ENCODE results near the gene C1QTNF12. TPM values are rescaled to one million over a fixed set of nuclear protein-coding genes. Genes with fewer than 3 reads are reported as not detected.

The C1QTNF12 gene, protein sequence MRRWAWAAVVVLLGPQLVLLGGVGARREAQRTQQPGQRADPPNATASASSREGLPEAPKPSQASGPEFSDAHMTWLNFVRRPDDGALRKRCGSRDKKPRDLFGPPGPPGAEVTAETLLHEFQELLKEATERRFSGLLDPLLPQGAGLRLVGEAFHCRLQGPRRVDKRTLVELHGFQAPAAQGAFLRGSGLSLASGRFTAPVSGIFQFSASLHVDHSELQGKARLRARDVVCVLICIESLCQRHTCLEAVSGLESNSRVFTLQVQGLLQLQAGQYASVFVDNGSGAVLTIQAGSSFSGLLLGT
- 2.2 and 2.5 TPM in 2 replicates for total RNA-seq (2014; rRNA removed; shearing (Covaris generic); ENCODE audit: low replicate concordance)

DNA sequence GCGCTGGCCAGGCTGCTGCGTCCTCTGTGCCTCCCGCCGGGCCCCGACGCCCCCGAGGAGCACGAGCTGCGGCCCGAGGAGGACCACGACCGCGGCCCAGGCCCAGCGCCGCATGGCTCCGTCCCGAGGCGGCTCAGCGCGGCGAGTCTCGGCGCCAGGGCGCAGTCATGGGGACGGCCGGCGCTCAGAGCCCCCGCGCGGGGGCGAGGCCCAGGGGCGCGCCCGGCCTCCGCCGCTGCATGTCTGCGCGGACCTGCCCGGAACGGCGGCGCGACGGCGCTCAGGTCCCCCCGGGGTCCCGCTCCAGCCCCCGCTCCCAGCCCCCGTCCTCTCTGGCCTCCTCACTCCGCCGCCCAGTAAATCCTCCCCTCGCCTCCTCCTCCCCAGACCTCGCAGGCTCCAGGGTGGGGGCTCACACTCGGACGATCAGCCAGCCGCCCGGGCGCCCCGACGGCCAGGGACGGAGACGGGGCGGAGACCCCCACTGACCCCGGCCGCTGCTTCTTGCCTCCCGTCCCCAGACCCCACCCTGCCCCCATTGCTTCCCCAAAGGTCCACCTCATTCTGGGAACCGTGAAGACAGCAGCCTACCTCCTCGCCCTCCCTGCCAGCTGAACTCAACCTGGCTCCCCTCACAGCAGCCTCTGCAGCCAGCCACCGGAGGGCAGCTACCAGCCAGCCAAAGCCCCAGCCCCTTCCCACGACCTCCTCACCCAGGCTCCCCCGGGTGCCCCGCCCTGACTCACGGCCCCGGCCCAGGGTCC, at the start of gene C1QTNF12:
Gene C1QTNF12, minus strand, starts transcription at position 146 of the 764 bp plus-strand sequence. Its CDS starts 32 bp downstream, at position 114.
- peak; percentile 63 for DNase-seq
- Histone ChIP-seq H3K4me1 (ENCODE audit: low read length) (no peaks in the 10 kb centered on the region), H3K9me3 (ENCODE audit: low read length) (no peaks in the 10 kb centered on the region), H3K27me3 (ENCODE audit: low read length) (no peaks in the 10 kb centered on the region), H3K4me3 (ENCODE audit: low read length) (no peak within 1 kb of the TSS), H4K20me1 (ENCODE audit: insufficient read depth, low read depth, low read length) (peaks cover 13% of the 10 kb centered on the region; the same call in 1 of the 2 replicates), H3K79me2 (ENCODE audit: low read length) (no peaks in the 10 kb centered on the region), H3K27ac (ENCODE audit: low read length) (no peak within 1 kb of the TSS), H3K4me2 (ENCODE audit: low read depth, low read length, poor library complexity, severe bottlenecking) (no peak within 1 kb of the TSS), H3K9me2 (replicated peaks; ENCODE audit: insufficient read depth, low read length) (no peaks in the 10 kb centered on the region), H3K9ac (ENCODE audit: low read length) (no peak within 1 kb of the TSS), H2AFZ (ENCODE audit: low read length) (no peak within 1 kb of the TSS), H3K36me3 (ENCODE audit: insufficient read depth, low read length) (no peaks in the 10 kb centered on the region)

DNA sequence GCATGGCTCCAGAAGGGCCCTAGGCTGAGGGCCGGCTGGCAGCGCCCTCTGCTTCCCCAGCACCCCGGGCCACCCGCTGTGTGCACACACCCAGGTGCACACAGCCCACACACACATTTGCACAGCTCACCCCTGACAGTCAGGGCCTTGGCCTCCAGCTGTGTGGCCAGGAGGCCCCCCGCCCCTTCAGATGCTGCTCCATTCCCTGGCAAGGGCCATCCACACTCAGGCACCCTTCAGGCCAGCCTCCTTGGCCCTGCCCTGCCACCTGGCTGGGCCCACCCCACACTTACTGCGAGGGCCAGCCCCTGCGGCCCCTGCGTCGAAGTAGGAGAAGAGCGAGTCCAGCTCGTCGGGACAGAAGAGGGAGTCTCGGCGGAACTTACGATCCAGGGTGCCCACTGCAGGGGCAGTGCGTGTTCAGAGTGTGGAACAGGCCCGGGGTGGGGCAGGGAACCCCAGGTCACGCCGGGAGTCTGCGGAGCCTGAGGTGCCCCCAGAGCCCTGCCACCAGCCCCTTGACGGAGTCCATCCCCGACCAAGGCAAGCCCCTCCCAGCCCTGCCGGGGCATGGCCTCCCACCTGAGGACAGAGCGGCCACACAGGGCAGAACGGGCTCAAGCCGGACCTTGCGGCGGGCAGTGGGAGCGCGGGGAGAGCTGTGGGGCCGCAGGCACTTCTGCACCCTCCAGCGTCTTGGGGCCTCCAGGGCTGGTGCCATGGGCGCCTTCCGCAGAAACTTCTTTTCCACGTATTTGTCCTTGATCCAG, 48.8 kb upstream of the C1QTNF12 start:
- Histone ChIP-seq H3K4me2 (ENCODE audit: low read depth, low read length, poor library complexity, severe bottlenecking) (no peak overlapping the region), H3K9me3 (ENCODE audit: low read length) (no peaks in the 10 kb centered on the region), H3K27me3 (ENCODE audit: low read length) (no peaks in the 10 kb centered on the region), H3K27ac (ENCODE audit: low read length) (no peak overlapping the region), H3K9ac (ENCODE audit: low read length) (no peak overlapping the region), H4K20me1 (ENCODE audit: insufficient read depth, low read depth, low read length) (peaks cover 12% of the 10 kb centered on the region; the same call in 1 of the 2 replicates), H3K79me2 (ENCODE audit: low read length) (no peaks in the 10 kb centered on the region), H3K4me1 (ENCODE audit: low read length) (no peaks in the 10 kb centered on the region), H2AFZ (ENCODE audit: low read length) (no peak overlapping the region), H3K4me3 (ENCODE audit: low read length) (no peak overlapping the region), H3K36me3 (ENCODE audit: insufficient read depth, low read length) (no peaks in the 10 kb centered on the region), H3K9me2 (replicated peaks; ENCODE audit: insufficient read depth, low read length) (no peaks in the 10 kb centered on the region)
- DNase-seq, result no peak

DNA sequence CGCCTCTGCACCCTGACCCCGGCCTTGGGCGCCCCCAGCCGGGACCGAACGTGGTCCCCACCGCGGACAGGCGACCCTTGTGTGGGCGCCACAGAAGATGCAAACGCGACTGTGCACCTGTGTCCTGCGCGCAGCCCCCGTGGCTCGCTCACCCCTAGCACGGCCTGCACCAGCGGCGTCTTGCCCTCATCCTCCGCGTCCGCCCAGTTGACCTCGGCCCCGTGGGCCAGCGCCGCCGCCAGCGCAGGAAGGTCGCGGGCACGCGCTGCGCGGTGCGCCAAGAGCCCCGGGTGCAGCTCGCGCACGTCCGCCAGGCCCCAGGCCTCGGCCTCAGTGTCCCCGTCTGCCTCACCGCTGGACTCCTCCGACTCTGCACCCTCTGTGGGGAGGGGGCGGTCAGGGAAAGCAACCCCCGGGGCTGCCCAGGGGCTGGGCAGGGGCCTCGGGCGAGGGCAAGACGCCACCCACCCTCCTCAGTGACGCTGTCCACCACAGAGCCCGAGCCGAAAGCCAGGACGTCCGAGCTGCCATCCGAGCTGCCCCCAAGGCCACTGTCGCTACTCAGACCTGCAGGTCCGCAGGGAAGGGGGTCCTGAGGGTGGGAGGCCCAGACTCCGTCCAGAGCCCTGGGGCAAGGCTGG, 47.8 kb upstream of the C1QTNF12 start:
- Histone ChIP-seq H3K27me3 (ENCODE audit: low read length) (no peaks in the 10 kb centered on the region), H4K20me1 (ENCODE audit: insufficient read depth, low read depth, low read length) (0 out of 2 replicates have a peak, but pooled peaks cover 2% of the 10 kb centered on the region), H3K9ac (ENCODE audit: low read length) (no peak overlapping the region), H2AFZ (ENCODE audit: low read length) (no peak overlapping the region), H3K4me3 (ENCODE audit: low read length) (no peak overlapping the region), H3K79me2 (ENCODE audit: low read length) (no peaks in the 10 kb centered on the region), H3K36me3 (ENCODE audit: insufficient read depth, low read length) (no peaks in the 10 kb centered on the region), H3K4me1 (ENCODE audit: low read length) (no peaks in the 10 kb centered on the region), H3K9me3 (ENCODE audit: low read length) (no peaks in the 10 kb centered on the region), H3K9me2 (replicated peaks; ENCODE audit: insufficient read depth, low read length) (no peaks in the 10 kb centered on the region), H3K27ac (ENCODE audit: low read length) (no peak overlapping the region), H3K4me2 (ENCODE audit: low read depth, low read length, poor library complexity, severe bottlenecking) (no peak overlapping the region)
- no peak for DNase-seq

DNA sequence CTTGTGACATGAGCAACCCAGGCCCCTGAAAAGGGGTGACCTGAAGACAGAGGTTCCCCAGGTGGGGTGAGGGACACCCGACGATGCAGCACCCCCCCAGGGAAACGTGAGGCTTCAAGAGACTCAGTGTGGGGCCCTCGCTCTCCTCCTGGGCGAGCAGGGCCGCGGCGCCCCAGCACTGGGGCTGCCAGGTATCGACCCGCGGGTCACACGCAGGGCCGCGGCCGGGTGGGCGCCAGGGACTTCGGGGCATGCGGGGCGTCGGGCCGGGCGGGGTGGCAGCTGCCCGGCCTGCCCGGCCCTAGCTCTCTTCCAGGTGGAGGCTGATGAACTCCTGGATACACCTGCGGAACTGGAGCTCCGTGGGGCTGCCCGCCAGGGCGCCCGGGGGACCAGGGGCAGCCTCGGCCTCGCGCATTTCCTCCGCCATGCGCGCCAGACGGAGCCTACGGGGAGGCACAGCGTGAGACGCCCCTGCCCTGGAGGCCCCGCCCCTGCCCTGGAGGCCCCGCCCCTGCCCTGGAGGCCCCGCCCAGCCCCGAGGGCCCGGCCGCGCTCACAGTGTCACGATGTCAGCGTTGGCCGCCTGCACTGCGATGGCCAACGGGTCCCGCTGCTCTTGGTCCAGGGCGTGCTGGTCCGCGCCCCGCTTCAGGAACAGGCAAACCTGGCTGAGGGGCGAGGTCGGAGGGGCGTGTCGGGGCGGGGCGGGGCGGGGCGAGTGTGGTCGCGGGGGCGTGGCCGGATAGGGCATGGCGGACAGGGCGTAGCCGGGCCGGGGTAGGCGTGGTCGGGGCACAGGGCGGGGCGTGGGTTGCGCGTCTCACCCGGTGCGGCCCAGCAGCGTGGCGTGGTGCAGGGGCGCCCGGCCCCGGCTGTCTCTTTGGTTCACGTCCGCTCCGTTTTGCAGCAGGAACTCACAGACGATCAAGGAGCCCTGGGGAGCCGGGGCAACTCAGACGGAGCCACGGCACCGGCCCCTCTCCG, 47.0 kb upstream of the C1QTNF12 start:
- no peak overlapping the region for H3K9ac ChIP-seq (ENCODE audit: low read length)
- H3K9me2 ChIP-seq (replicated peaks; ENCODE audit: insufficient read depth, low read length), result no peaks in the 10 kb centered on the region
- H2AFZ ChIP-seq (ENCODE audit: low read length), result no peak overlapping the region
- H3K27ac ChIP-seq (ENCODE audit: low read length), result no peak overlapping the region
- no peaks in the 10 kb centered on the region for H3K36me3 ChIP-seq (ENCODE audit: insufficient read depth, low read length)
- no peaks in the 10 kb centered on the region for H3K27me3 ChIP-seq (ENCODE audit: low read length)
- H3K9me3 ChIP-seq (ENCODE audit: low read length), result no peaks in the 10 kb centered on the region
- DNase-seq, result no peak
- H3K4me3 ChIP-seq (ENCODE audit: low read length), result no peak overlapping the region
- H3K79me2 ChIP-seq (ENCODE audit: low read length), result no peaks in the 10 kb centered on the region
- no peaks in the 10 kb centered on the region for H4K20me1 ChIP-seq (ENCODE audit: insufficient read depth, low read depth, low read length)
- no peak overlapping the region for H3K4me2 ChIP-seq (ENCODE audit: low read depth, low read length, poor library complexity, severe bottlenecking)
- no peaks in the 10 kb centered on the region for H3K4me1 ChIP-seq (ENCODE audit: low read length)

DNA sequence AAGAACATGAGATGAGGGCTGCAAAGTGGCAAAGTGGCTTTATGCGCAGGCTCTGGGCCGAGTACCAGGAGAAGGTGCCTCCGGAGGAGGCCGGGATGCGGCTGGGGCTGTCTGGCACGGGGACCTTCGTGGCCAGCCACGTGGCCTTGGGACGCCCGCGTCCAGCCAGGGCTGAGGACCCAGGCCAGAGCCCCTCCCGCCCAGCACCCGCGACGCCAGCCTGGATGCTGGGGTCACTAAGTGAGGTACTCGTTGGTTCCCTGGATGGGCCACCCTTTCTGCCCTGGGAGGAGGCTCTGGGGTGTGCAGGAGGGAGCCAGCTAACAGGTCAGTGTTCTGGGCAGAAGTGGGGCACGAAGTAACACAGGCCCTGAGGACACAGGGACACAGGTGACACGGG, 46.3 kb upstream of the C1QTNF12 start:
- no peak overlapping the region for H3K9ac ChIP-seq (ENCODE audit: low read length)
- H3K27me3 ChIP-seq (ENCODE audit: low read length), result no peaks in the 10 kb centered on the region
- no peak overlapping the region for H3K4me3 ChIP-seq (ENCODE audit: low read length)

DNA sequence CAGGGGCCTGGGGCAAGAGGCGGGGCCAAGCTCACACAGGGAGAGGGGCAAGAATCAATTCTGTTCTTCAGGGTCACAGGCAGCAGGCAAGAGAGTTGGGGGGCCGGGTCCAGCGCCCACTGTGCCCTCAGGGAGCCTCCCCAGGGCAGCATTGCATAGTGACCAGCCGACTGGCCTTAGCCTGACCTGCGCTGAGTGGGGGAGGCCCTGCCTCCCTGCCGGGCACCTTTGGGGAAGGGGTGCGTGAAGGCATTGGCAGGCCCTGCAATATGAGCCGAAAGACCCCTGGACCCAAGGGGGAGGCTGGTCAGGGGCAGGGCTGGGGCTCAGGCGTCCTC, 45.9 kb upstream of the C1QTNF12 start:
- peaks cover 3% of the 10 kb centered on the region; the same call in 1 of the 2 replicates for H3K9me3 ChIP-seq (ENCODE audit: low read length)
- DNase-seq, result no peak
- H4K20me1 ChIP-seq (ENCODE audit: insufficient read depth, low read depth, low read length), result no peaks in the 10 kb centered on the region
- H3K9me2 ChIP-seq (replicated peaks; ENCODE audit: insufficient read depth, low read length), result no peaks in the 10 kb centered on the region
- H2AFZ ChIP-seq (ENCODE audit: low read length), result no peak overlapping the region
- H3K9ac ChIP-seq (ENCODE audit: low read length), result no peak overlapping the region
- no peak overlapping the region for H3K4me3 ChIP-seq (ENCODE audit: low read length)
- H3K36me3 ChIP-seq (ENCODE audit: insufficient read depth, low read length), result no peaks in the 10 kb centered on the region
- H3K27ac ChIP-seq (ENCODE audit: low read length), result no peak overlapping the region
- no peaks in the 10 kb centered on the region for H3K4me1 ChIP-seq (ENCODE audit: low read length)
- no peaks in the 10 kb centered on the region for H3K27me3 ChIP-seq (ENCODE audit: low read length)
- no peak overlapping the region for H3K4me2 ChIP-seq (ENCODE audit: low read depth, low read length, poor library complexity, severe bottlenecking)
- H3K79me2 ChIP-seq (ENCODE audit: low read length), result no peaks in the 10 kb centered on the region

More for the DNA sequence above, 46.3 kb upstream of the C1QTNF12 start:
- Histone ChIP-seq H3K4me1 (ENCODE audit: low read length) (no peaks in the 10 kb centered on the region), H3K4me2 (ENCODE audit: low read depth, low read length, poor library complexity, severe bottlenecking) (no peak overlapping the region), H4K20me1 (ENCODE audit: insufficient read depth, low read depth, low read length) (no peaks in the 10 kb centered on the region), H3K27ac (ENCODE audit: low read length) (no peak overlapping the region), H3K79me2 (ENCODE audit: low read length) (no peaks in the 10 kb centered on the region), H3K9me2 (replicated peaks; ENCODE audit: insufficient read depth, low read length) (no peaks in the 10 kb centered on the region), H3K9me3 (ENCODE audit: low read length) (no peaks in the 10 kb centered on the region; the same call in 1 of the 2 replicates), H3K36me3 (ENCODE audit: insufficient read depth, low read length) (no peaks in the 10 kb centered on the region), H2AFZ (ENCODE audit: low read length) (no peak overlapping the region)
- DNase-seq, result no peak
